NT2/D1 (cell line): Measurements from ENCODE around the gene UMAD1.

Experiments
- SUZ12 ChIP-seq: IDR thresholded peaks from 2 replicates; pipeline ENCODE4 v1.6.1; 2011; ENCODE audit not compliant: insufficient read length, insufficient read depth; ENCODE audit errors: extremely low read depth
- YY1 ChIP-seq: IDR thresholded peaks from 2 replicates; pipeline ENCODE4 v1.6.1; 2011; ENCODE audit not compliant: insufficient read length, insufficient read depth
- ZNF274 ChIP-seq: IDR thresholded peaks from 2 replicates; pipeline ENCODE4 v1.6.1; 2011; ENCODE audit warnings: mild to moderate bottlenecking, low read depth, low read length

DNA sequence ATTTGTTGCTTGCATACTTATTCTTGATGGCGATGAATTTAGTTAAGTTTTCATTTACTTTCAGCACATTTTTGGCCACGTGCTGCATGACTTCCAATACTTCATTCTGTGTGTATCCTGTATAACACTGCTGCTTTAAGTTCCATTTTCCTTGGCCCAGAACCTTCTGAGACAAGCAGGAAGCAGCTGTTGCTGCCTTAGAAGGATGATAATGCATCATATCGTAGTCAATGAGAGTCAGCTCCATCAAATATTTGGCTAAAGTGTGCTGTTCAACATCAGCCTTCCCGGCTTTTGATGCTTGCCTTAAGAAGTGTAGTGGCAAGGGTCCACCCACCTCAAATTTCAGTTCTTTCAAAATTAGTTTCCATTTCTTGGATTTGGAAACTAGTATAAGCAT is 268.8 kb downstream of the UMAD1 start:
- TF ChIP-seq SUZ12 (no peak), ZNF274 (no peak), YY1 (no peak)
